HPDE6-E6E7 (cell line): Measurements from ENCODE around the gene ARFGAP3.

Experiments
- DNase-seq: peaks from one replicate; pipeline ENCODE4 v3.0.0; 2011; ENCODE audit warnings: missing footprints; ENCODE audit errors: extremely low spot score

The ARFGAP3 gene

DNA sequence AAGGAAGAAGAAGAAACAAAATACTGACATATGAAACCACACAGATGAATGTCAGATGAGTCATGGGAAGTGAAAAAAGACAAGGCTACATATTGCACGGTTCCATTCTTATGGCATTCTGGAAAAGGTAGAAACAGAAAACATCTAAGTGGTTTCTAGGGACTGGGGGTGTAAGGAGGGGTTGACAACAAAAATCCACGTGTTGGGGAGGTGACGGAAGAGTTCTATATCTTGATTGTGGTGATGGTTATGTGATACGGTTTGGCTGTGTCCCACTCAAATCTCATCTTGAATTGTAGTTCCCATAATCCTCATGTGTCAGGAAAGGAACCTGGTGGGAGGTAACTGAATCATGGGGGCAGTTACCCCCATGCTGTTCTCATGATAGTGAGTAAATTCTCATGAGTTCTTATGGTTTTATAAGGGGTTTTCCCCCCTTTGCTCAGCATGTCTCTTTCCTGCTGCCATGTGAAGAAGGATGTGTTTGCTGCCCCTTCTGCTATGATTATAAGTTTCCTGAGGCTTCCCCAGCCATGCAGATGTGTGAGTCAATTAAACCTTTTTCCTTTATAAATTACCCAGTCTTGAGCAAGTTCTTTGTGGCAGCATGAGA lies 6.4 kb upstream of the ARFGAP3 start:
- no peak for DNase-seq

DNA sequence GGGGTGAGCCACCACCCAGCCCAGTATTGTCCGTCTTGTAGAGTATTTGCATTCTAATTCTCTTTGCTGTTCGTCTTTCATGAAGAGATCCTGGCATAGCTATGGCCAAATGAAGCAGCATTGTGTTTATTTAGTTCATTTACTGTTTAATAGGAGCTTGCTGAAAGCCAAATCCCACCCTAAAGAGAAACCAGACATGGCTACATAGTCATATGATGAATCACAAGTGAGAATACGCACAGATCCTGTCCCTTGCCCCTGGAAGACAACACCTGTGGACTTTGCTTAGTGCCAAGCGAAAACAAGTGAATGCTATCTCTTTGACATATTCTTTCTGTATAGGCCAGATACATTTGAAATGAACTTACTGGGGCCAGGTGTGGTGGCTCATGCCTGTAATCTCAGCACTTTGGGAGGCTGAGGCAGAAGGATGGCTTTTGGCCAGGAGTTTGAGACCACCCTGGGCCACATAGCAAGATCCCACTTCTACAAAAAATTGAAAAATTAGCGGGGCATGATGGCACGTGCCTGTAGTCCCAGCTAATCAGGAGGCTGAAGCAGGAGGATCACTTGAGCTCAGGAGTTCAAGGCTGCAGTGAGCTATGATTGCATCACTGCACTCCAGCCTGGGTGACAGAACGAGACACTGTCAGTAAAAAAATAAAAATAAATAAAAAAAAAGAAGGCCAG lies 5.1 kb upstream of the ARFGAP3 start:
- DNase-seq = no peak

DNA sequence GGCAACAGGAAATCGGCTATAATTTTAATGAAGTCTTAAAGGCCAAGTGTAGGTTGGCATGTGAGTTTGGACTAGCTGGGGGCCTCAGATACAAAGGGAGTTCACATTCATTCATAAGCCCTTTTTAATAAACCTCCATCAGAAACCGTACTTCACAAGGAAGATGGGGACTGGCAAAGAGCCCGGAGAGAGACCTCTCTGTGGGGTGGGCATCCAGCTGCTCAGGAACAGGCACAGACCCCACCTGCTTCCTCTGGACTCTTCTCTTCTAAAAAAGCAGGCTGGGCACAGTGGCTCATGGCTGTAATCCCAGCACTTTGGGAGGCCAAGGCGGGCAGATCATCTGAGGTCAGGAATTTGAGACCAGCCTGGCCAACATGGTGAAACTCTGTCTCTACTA lies 3.9 kb upstream of the ARFGAP3 start:
- no peak for DNase-seq

DNA sequence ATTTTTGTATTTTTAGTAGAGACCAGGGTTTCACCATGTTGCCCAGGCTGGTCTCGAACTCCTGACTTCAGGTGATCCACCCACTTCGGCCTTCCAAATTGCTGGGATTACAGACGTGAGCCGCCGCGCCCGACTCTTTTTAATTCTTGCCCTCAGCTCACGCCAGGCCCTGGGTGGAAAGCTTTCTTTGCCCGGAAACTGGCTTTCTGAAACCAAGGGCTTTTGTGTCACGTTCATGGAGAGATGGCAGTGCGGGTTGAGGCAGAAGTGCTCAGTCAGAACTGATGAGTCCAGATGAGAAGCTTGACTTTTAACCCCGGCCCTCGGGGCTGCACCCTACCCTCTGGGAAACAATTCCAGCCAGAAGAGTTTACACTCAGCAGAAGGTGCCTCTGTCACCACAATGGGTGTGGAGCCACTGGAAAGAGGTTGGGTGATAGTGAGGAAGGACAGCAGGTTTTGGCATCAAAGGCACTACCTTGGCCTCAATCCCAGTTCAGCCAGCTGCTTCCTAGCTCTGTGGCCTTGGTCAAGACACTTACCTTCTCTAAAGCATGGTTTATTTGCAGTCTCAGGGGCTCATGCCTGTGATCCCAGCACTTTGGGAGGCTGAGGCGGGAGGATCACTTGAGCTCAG lies 890 bp upstream of the ARFGAP3 start:
- DNase-seq = no peak

DNA sequence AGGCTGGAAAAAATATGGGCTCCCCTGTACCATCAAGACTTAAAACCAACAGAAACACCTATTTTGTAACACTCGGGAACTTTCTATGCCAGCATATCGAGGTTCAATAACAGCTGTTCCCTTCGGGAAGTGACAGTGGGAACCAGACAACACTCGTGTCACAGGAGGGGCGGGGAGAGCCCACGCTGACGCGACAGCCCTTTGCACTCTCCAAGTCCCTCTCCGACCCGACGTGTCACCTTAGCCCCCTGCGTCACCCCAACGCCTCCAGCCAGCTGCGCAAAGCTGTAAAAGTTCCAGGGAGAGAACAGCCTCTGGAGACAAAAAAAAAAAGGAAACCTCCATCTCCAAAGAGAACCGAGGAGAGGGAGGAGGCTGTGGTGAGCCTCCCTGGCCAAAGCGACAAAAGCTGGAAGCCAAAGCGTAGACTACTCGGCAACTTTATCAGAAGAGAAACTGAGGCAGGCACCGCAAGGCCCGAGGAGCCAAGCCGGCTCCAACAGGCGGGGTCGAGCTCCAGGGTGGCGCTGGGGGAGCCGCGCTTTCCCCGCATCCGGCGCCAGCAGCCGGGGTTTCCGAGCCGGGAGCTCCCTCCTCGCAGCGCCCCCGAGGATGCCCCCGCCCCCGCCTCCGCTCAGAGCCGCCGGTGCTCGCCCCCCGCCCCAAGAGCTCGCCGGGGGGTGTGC lies 751 bp downstream of the ARFGAP3 start:
- no peak for DNase-seq

DNA sequence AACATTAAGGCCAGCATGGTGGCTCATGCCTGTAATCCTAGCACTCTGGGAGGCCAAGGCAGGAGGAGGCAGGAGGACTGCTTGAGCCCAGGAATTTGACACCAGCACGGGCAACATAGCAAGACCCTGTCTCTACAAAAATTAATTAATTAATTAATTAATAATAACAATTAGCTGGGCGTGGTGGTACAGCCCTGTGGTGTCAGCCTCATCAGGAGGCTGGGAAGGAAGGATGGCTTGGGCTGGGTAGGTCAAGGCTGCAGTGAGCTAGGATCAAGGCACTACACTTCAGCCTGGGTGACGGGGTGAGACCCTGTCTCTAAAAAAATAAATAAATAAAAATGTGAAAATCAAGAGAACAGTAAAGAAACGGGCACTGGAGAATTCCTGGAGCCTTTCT lies 1.4 kb downstream of the ARFGAP3 start:
- no peak for DNase-seq

DNA sequence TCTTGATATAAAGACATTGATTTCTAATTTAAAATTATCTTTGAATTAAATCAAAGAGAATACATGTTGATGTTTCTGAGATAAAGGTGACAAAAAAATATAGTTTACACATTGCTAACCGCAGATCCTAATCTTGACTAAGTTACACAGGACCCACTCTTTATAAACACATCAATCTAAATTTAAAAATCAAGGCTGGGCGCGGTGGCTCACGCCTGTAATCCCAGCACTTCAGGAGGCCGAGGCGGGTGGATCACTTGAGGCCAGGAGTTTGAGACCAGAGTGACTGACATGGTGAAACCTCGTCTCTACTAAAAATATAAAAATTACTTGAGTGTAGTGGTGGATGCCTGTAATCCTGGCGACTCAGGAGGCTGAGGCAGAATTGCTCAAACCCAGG lies 1.9 kb downstream of the ARFGAP3 start:
- DNase-seq = no peak

DNA sequence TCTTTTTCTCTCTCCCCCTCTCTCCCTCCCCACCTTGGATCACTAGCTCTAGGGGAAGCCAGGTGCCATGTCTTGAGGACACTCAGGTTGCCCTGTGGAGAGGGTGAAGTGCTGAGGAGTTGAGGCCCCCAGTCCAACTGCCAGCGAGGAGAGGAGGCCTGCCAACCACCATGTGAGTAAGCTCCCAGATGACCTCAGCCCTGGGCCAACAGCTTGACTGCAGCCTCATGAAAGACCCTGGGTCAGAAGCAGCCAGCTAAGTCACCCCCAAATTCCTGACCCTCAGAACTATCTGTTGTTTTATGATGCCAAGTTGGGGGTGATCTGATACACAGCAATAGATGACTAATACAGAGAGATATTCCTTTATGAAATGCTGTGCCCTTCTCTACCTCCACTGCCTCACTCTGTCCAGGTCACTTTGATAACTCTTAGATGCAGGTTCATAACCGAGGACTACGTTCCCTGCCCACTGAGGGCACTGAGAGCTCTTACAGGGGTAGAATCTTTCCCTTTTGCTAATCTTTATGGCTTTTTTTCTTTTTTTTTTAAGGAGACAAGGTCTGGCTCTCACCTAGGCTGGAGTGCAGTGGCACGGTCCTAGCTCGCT lies 8.0 kb downstream of the ARFGAP3 start:
- no peak for DNase-seq

DNA sequence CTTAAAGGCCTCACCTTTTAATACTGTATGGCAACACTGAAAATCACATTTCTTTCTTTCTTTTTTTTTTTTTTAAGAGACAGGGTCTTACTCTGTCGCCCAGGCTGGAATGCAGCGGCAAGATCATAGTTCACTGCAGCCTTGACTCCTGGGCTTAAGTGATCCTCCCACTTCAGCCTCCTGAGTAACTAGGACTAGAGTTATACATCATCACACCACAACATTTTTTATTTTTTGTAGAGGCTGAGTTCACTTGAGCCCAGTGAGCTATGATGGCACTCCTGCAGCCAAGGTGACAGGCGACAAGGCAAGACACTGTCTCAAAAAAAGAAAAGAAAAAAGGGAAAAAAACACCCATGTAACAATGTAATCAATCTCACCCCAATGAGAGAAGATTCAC lies 10.0 kb downstream of the ARFGAP3 start:
- no peak for DNase-seq

DNA sequence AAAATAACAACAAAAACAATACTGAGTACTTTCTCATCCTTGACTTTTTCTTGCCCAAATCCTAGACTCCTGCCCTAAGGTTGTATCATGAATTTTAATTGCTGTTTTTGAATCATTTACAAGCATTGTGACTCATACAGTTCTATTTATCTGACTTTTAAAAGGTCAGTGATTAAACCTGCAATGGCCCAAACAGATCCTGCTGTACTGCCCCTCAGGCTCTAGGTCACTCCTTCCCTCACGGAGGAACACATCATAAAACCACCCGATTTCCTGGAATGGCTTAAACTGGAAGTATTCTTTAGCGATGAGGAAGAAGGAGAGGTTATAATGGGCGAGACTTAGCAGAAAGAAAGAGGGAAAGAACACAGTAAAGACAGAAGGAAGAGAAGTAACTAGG lies 12.3 kb downstream of the ARFGAP3 start:
- DNase-seq = peak; percentile 54

DNA sequence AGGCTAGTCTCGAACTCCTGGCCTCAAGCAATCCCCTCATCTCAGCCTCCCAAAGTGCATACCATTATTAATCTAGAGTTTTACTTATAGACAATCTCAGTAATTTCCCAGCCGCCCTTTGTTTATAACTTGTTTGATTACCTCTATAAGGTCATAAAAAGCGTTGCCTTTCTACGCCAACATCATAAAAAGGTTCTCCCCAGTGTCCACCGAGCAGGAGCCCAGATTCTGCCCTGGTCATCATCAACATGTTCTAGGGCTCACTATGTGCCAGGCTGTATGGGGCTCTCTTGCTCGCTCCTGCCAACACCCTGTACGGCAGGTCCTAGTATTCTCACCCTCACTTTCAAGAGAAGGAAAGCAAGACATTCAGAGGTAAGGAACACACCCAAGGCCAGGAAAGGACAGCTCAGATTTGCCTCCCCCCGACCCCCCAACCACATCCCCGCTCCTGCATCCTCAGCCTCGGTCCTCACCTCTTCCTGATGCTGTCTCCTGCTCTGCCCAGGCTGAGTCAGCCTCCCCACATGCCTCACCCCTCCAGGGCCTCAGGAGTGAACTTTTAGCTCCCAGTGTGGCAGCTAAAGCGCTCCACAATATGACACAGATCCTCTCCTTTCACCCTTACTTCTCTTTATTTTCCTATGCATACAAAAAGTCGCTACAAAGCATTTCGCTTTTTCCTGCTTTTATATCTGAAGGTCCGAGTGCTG lies 14.3 kb downstream of the ARFGAP3 start:
- no peak for DNase-seq

DNA sequence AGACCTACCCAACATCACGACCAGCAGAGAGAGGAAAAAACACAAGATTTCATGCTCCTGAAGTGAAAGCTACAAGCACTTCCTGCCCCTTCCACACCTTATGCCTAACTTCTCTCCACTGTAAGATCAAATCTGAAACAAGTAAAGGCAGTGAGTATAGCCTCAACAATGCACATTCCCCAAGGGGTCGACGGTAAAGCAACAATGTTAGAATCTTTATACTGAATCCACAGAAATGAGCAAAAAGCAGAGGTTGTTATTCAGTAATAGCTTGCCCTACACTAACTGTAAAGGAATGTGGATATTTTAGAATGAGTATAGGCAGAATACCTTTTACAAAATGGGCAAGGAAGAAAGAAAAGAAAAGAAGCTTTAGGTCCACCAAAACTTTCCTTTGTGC lies 15.6 kb downstream of the ARFGAP3 start:
- no peak for DNase-seq

DNA sequence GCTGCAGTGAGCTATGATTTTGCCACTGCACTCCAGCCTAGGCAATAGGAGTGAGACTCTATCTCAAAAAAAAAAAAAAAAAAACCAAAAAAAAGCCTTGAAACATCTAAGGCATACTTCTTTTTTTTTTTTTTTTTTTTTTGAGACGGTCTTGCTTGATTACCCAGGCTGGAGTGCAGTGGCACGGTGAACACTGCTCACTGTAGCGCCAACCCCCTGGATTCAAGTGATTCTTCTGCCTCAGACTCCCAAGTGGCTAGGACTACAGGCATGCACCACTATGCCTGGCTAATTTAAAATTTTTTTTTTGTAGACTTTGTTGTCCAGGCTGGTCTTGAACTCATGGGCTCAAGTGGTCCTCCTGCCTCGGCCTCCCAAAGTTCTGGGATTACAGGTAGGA lies 19.5 kb downstream of the ARFGAP3 start:
- no peak for DNase-seq

DNA sequence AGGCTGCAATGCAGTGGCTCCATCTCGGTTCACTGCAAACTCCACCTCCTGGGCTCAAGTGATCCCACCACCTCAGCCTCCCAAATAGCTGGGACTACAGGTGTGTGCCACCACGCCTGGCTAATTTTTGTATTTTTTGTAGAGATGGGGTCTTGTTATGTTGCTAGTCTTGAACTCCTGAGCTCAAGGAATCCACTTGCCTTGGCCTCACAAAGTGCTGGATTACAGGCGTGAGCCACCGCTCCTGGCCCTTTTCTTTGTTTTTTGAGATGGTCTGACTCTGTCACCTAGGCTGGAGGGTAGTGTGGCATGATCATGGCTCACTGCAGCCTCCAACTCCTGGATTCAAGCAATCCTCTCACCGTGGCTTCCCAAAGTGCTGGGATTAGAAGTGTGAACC lies 21.0 kb downstream of the ARFGAP3 start:
- no peak for DNase-seq

DNA sequence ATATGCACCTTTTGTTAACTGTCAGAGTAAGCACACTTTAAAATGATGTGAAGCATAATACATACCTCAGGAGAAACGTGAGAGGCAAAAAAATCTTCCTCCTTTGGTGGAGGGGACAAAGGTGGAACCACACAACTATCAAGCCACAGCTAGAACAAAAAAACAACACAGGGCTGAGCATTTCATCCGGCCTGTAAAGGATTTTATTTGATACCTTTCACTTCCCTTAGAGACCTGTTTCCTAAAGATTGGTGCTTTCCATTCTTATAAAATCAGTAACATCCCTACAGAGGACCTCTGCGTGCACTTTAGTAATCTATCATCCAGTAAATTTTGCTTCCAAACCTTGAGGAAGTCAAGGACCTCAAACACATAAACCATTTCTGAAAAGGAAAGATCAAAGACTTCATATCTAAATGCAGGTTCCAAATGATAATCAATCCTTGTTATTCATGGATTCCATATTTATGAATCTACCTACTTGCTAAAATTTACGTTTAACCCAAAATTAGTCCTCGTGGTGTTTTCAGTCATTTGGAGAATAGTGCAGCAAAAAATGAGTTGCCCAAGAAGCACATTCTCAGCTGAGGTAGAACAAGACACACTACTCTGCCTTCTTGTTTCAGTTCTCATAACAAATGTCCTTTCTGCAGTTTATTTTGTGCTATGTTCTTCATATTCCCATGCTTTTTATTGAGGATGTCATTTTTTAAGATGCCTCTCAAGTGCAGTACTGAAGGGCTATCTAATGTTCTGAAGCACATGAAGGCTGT lies 22.7 kb downstream of the ARFGAP3 start:
- no peak for DNase-seq

DNA sequence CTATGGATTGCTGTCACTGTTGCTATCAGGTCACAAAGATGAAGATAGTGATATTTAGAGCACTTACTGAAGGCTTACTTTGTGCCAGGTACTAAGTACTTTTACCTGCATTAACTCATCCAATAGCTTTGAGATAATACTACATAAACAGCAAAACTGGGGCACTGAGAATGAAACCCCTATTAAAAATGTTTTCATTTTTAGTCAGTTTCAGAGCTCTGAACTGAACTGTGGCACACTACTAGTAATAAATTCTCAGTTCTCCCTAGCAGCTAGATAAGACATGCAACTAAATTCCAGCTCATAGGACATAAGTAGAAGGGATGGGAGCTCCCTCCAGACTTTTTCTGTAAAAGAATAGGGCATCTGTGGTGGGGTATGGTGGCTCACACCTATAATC lies 24.0 kb downstream of the ARFGAP3 start:
- DNase-seq = no peak

DNA sequence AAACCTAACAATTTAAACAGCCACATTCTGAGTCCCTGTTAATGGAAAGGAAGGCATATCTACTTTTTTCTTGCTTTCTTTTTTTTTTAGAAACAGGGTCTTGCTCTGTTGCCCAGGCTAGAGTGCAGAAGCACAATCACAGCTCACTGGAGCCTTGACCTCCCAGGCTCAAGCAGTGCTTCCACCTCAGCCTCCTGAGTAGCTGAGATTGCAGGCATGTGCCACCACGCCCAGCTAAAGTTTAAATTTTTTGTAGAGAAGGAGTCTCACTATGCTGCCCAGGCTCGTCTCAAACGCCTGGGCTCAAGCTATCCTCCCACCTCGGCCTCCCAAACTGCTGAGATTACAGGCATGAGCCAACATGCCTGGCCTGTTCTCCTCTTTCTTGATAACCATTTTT lies 25.4 kb downstream of the ARFGAP3 start:
- DNase-seq = no peak

DNA sequence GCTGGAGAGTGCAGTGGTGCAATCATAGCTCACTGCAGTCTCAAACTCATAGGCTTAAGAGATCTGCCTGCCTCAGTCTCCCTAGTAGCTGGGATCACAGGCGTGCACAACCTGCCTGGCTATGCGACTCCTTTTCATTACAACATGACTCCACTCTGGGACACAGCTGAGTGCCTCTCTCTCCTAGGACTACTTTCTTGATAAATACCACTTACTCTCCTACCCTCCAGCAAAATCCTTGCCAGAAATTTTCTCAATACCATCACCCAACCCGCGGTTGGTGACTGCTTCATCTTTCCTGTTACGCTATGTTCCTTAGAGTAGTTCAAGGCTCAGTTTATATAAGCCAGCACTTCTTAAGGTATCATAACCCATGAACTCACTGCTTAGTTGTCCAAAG lies 26.9 kb downstream of the ARFGAP3 start:
- DNase-seq = no peak

DNA sequence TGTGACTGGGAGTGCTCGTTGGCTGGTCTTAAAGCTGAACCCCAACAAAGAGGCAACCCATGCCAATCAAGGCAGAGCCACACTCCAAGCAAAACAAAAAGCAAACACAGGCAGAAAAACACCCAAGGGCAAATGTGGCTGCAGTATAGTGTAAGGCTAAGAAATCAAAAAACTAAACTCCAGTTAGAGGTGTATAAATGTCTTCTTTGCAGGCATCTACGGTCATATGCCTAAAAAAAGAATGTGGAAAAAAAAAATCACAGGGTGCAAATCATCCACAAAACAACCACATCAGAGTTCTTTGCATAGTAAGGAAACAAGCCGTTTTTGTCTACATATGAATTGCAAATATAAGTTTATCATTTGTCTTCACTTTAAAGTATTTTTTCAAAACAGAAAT lies 27.8 kb downstream of the ARFGAP3 start:
- DNase-seq = no peak

DNA sequence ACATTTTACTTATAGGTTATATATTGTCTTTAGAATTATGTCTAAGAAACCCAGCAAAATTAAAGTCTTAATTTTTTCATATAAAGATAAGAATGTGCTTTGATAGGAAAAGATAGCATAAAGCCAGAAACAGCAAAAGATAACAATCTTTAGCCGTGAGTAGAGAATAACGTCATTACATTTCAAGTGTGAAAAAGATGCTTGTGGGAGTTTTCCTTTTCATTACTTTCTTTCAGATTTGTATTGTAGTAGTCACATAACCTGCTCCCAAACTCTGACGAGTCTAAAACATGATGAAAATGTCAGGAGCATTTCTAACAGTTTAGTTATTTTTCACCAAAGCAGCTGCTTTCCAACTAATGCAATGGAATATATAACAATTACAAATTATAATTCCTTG lies 31.3 kb downstream of the ARFGAP3 start:
- no peak for DNase-seq

DNA sequence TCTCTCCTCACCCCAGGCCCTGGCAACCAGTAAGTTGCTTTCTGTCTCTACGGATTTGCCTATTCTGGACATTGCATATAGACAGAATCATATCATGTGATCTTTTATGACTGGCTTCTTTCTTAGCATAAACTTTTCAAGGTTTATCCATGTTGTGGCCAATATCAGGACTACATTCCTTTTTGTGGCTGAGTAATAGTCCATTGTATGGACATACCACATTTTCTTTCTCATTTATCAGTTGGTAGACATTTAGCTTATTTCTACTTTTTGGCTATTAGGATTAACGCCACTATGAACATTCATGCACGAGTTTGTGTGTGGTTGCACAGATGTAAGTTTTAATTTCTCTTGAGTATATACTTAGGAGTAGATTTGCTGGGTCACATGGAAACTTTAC lies 35.7 kb downstream of the ARFGAP3 start:
- DNase-seq = no peak
